Astrocyte of the cerebellum (primary cell): ENCODE measurements around the gene PRKG1.

Source experiments
- DNase-seq: peaks from one replicate; pipeline ENCODE4 v3.0.0-alpha.2; 2011; ENCODE audit warnings: low read depth
- H3K4me3 ChIP-seq: 2 replicates; pipeline ENCODE4 v1.5.1; 2011; ENCODE audit warnings: mild to moderate bottlenecking, low read depth, low read length, moderate library complexity
- CTCF ChIP-seq: IDR thresholded peaks from 2 replicates; pipeline ENCODE4 v1.5.1; 2012; ENCODE audit warnings: low read length, low read depth, moderate library complexity, mild to moderate bottlenecking; ENCODE audit errors: missing control alignments
- in situ Hi-C: cut with HindIII; loops from 2 replicates; pipeline ENCODE4 v1.10.0; 2017; ENCODE audit warnings: low sequenced_read_pairs

Gene PRKG1

GRCh38 chr10:51950371-51950995 is 876.2 kb downstream of the PRKG1 start:
- no peak for TF ChIP-seq CTCF
- no peak overlapping the region for H3K4me3 ChIP-seq
- DNase-seq: no peak
- in situ Hi-C loops: loop anchor here (25.0 kb wide), 1 partner anchor 888 kb away; the partner anchor contains the start of gene PRKG1

- no peak for DNase-seq
- in situ Hi-C loops: loop anchor here (25.0 kb wide), 1 partner anchor 889 kb away; the partner anchor contains the start of gene PRKG1
- no peak for TF ChIP-seq CTCF
- no peak overlapping the region for H3K4me3 ChIP-seq
These were observed 876.8 kb downstream of the PRKG1 start for GRCh38 chr10:51950996-51951555.

GRCh38 chr10:51951601-51952000 is 877.3 kb downstream of the PRKG1 start:
- DNase-seq: no peak
- no peak overlapping the region for H3K4me3 ChIP-seq
- in situ Hi-C loops: loop anchor here (25.0 kb wide), 1 partner anchor 889 kb away; the partner anchor contains the start of gene PRKG1
- TF ChIP-seq CTCF: no peak

GRCh38 chr10:51952056-51952455 is 877.8 kb downstream of the PRKG1 start:
- no peak for DNase-seq
- H3K4me3 ChIP-seq: no peak overlapping the region
- in situ Hi-C loops: loop anchor here (25.0 kb wide), 1 partner anchor 890 kb away; the partner anchor contains the start of gene PRKG1
- no peak for TF ChIP-seq CTCF

GRCh38 chr10:51955696-51956095 is 881.4 kb downstream of the PRKG1 start:
- TF ChIP-seq CTCF: no peak
- in situ Hi-C loops: loop anchor here (25.0 kb wide), 1 partner anchor 893 kb away; the partner anchor contains the start of gene PRKG1
- no peak overlapping the region for H3K4me3 ChIP-seq
- DNase-seq: no peak

- H3K4me3 ChIP-seq: no peak overlapping the region
- in situ Hi-C loops: loop anchor here (25.0 kb wide), 1 partner anchor 895 kb away; the partner anchor contains the start of gene PRKG1
- TF ChIP-seq CTCF: no peak
- no peak for DNase-seq
These were observed 882.5 kb downstream of the PRKG1 start for GRCh38 chr10:51956822-51957221.
